ES-I3 (cell line): ENCODE data around the gene SNAPC2.
A peak's percentile ranks its signal among the peaks of the same experiment; 100 is the strongest.

ENCODE experiments used
- H3K36me3 ChIP-seq: 2 replicates; pipeline ENCODE4 v1.6.1; 2013; ENCODE audit warnings: mild to moderate bottlenecking, low read length, control low read depth, moderate library complexity; ENCODE audit not compliant: insufficient read depth
- H3K4me1 ChIP-seq: 2 replicates; pipeline ENCODE4 v1.6.1; 2013; ENCODE audit warnings: mild to moderate bottlenecking, control low read depth, low read length; ENCODE audit not compliant: insufficient read depth
- H3K9ac ChIP-seq: 2 replicates; pipeline ENCODE4 v1.6.1; 2013; ENCODE audit warnings: low read depth, mild to moderate bottlenecking, low read length, moderate library complexity
- H3K9me3 ChIP-seq: 2 replicates; pipeline ENCODE4 v1.6.1; 2013; ENCODE audit warnings: mild to moderate bottlenecking, low read length, moderate library complexity; ENCODE audit not compliant: control insufficient read depth, insufficient read depth

SNAPC2 gene

GRCh38 chr19:7900931-7901330 is 19.2 kb upstream of the SNAPC2 start:
- Histone ChIP-seq H3K4me1 (no peaks in the 10 kb centered on the region; the same call in 1 of the 2 replicates), H3K36me3 (no peaks in the 10 kb centered on the region), H3K9ac (no peak overlapping the region)

GRCh38 chr19:7901337-7901736 is 18.8 kb upstream of the SNAPC2 start:
- H3K36me3 ChIP-seq: no peaks in the 10 kb centered on the region
- H3K4me1 ChIP-seq: no peaks in the 10 kb centered on the region; the same call in 1 of the 2 replicates
- H3K9me3 ChIP-seq: no peaks in the 10 kb centered on the region
- no peak overlapping the region for H3K9ac ChIP-seq

More at GRCh38 chr19:7900931-7901330, 19.2 kb upstream of the SNAPC2 start:
- no peaks in the 10 kb centered on the region for H3K9me3 ChIP-seq

- H3K36me3 ChIP-seq: no peaks in the 10 kb centered on the region; the same call in 1 of the 2 replicates
- H3K9me3 ChIP-seq: no peaks in the 10 kb centered on the region
- peak overlapping the region; percentile 71 for H3K9ac ChIP-seq
- no peaks in the 10 kb centered on the region; the same call in 1 of the 2 replicates for H3K4me1 ChIP-seq
Measured at GRCh38 chr19:7902796-7903243, 17.3 kb upstream of the SNAPC2 start.

GRCh38 chr19:7903244-7904073 is 16.7 kb upstream of the SNAPC2 start, which contains the start of gene MAP2K7:
TSS of gene MAP2K7 (plus strand) at chr19:7903877. CDS start at chr19:7903945, 68 bp downstream.
- no peaks in the 10 kb centered on the region; the same call in 1 of the 2 replicates for H3K36me3 ChIP-seq
- no peaks in the 10 kb centered on the region; the same call in 1 of the 2 replicates for H3K4me1 ChIP-seq
- H3K9ac ChIP-seq: peak within 1 kb of the TSS; percentile 74
- H3K9me3 ChIP-seq: no peaks in the 10 kb centered on the region

- no peaks in the 10 kb centered on the region for H3K9me3 ChIP-seq
- peak overlapping the region; percentile 74 for H3K9ac ChIP-seq
- H3K4me1 ChIP-seq: no peaks in the 10 kb centered on the region; the same call in 1 of the 2 replicates
- no peaks in the 10 kb centered on the region; the same call in 1 of the 2 replicates for H3K36me3 ChIP-seq
Measured at GRCh38 chr19:7904074-7905020, 15.8 kb upstream of the SNAPC2 start.

GRCh38 chr19:7905268-7905667 is 14.9 kb upstream of the SNAPC2 start:
- no peaks in the 10 kb centered on the region for H3K9me3 ChIP-seq
- no peak overlapping the region for H3K9ac ChIP-seq
- no peaks in the 10 kb centered on the region; the same call in 1 of the 2 replicates for H3K4me1 ChIP-seq
- no peaks in the 10 kb centered on the region; the same call in 1 of the 2 replicates for H3K36me3 ChIP-seq

GRCh38 chr19:7905859-7906258 is 14.3 kb upstream of the SNAPC2 start:
- Histone ChIP-seq H3K36me3 (no peaks in the 10 kb centered on the region; the same call in 1 of the 2 replicates), H3K4me1 (no peaks in the 10 kb centered on the region; the same call in 1 of the 2 replicates), H3K9me3 (no peaks in the 10 kb centered on the region), H3K9ac (no peak overlapping the region)

GRCh38 chr19:7907122-7907521 is 13.0 kb upstream of the SNAPC2 start:
- Histone ChIP-seq H3K9me3 (no peaks in the 10 kb centered on the region), H3K36me3 (no peaks in the 10 kb centered on the region; the same call in 1 of the 2 replicates), H3K9ac (no peak overlapping the region), H3K4me1 (no peaks in the 10 kb centered on the region; the same call in 1 of the 2 replicates)

- no peaks in the 10 kb centered on the region; the same call in 1 of the 2 replicates for H3K36me3 ChIP-seq
- H3K9me3 ChIP-seq: no peaks in the 10 kb centered on the region
- H3K4me1 ChIP-seq: no peaks in the 10 kb centered on the region; the same call in 1 of the 2 replicates
- no peak overlapping the region for H3K9ac ChIP-seq
Measured at GRCh38 chr19:7907544-7907943, 12.6 kb upstream of the SNAPC2 start.

GRCh38 chr19:7908078-7908699 is 11.9 kb upstream of the SNAPC2 start:
- H3K9me3 ChIP-seq: no peaks in the 10 kb centered on the region
- no peaks in the 10 kb centered on the region; the same call in 1 of the 2 replicates for H3K36me3 ChIP-seq
- no peaks in the 10 kb centered on the region; the same call in 1 of the 2 replicates for H3K4me1 ChIP-seq
- H3K9ac ChIP-seq: no peak overlapping the region

- H3K4me1 ChIP-seq: no peaks in the 10 kb centered on the region; the same call in 1 of the 2 replicates
- no peaks in the 10 kb centered on the region for H3K9me3 ChIP-seq
- H3K36me3 ChIP-seq: no peaks in the 10 kb centered on the region; the same call in 1 of the 2 replicates
- H3K9ac ChIP-seq: no peak overlapping the region
Measured at GRCh38 chr19:7908742-7909461, 11.2 kb upstream of the SNAPC2 start.

GRCh38 chr19:7909471-7910067 is 10.6 kb upstream of the SNAPC2 start:
- Histone ChIP-seq H3K9me3 (no peaks in the 10 kb centered on the region), H3K4me1 (no peaks in the 10 kb centered on the region; the same call in 1 of the 2 replicates), H3K9ac (no peak overlapping the region), H3K36me3 (no peaks in the 10 kb centered on the region; the same call in 1 of the 2 replicates)
